Tibial nerve (tissue), 4 donors: ENCODE data around the gene GAPDHS. TPM values are rescaled to one million over a fixed set of nuclear protein-coding genes. Genes with fewer than 3 reads are reported as not detected.

Experiments used
- DNase-seq, 2 donors: peaks; one replicate each; pipeline ENCODE4 v3.0.0-alpha.2; 2019; ENCODE audit warnings: low spot score in 2 of 2
- H3K27ac ChIP-seq, 4 donors: fragments of 200-600 bp; sonication (generic) in 3 of 4; one replicate each; pipeline ENCODE4 v1.5.1; 2017 to 2019; ENCODE audit warnings: mild to moderate bottlenecking in 1 of 4
- H3K27me3 ChIP-seq, 2 donors: fragments of 200-600 bp; sonication (generic) in 1 of 2; one replicate each; pipeline versions ENCODE4 v1.5.1 to v1.6.0; 2017 to 2019
- H3K36me3 ChIP-seq, 3 donors: fragments of 200-600 bp; sonication (generic); one replicate each; pipeline ENCODE4 v1.5.1; 2018 to 2019
- H3K4me1 ChIP-seq, 4 donors: fragments of 200-600 bp; sonication (generic) in 3 of 4; one replicate each; pipeline ENCODE4 v1.5.1; 2017 to 2019
- H3K4me3 ChIP-seq, 4 donors: fragments of 200-600 bp; sonication (generic) in 3 of 4; one replicate each; pipeline ENCODE4 v1.5.1; 2017 to 2019; ENCODE audit warnings: mild to moderate bottlenecking in 1 of 4, moderate library complexity in 1 of 4
- H3K9me3 ChIP-seq, 4 donors: fragments of 200-600 bp; sonication (generic) in 3 of 4; one replicate each; pipeline ENCODE4 v1.5.1; 2017 to 2019
- EP300 ChIP-seq, 2 donors: sonication (generic); formaldehyde crosslinking; IDR thresholded peaks; one replicate each; pipeline ENCODE4 v1.6.1; 2017; ENCODE audit warnings: antibody characterized with exemption in 2 of 2, mild to moderate bottlenecking in 1 of 2
- POLR2A ChIP-seq, 2 donors: fragments of 450-650 bp; IDR thresholded peaks; one replicate each; pipeline ENCODE4 v1.6.1; 2017; ENCODE audit warnings: antibody characterized with exemption in 2 of 2, mild to moderate bottlenecking in 2 of 2, moderate library complexity in 2 of 2
- WGBS, 2 donors: methylation state at CpG; one replicate each; pipeline ENCODE4 v1.1.5; 2018; 5-methylcytosine and 5-hydroxymethylcytosine counted together
- total RNA-seq, 4 donors: library from RNA; depleted of rRNA; stranded (reverse); fragments of >200 nt; gene quantifications; one replicate each; pipeline ENCODE4 v1.1.0, GENCODE V29; 2016
- TF ChIP-seq, protein P1 (sequence below), 5 experiments: fragments of 200-600 bp in 3 of 5; fragments of 450-650 bp in 2 of 5; sonication (generic) in 3 of 5; IDR thresholded peaks; one replicate each; pipeline ENCODE4 v1.5.1; 2016 to 2019; ENCODE audit warnings: antibody characterized with exemption in 5 of 5, mild to moderate bottlenecking in 3 of 5, moderate library complexity in 2 of 5

GAPDHS gene
- total RNA-seq, 4 donors from 2014 or later: not detected

DNA sequence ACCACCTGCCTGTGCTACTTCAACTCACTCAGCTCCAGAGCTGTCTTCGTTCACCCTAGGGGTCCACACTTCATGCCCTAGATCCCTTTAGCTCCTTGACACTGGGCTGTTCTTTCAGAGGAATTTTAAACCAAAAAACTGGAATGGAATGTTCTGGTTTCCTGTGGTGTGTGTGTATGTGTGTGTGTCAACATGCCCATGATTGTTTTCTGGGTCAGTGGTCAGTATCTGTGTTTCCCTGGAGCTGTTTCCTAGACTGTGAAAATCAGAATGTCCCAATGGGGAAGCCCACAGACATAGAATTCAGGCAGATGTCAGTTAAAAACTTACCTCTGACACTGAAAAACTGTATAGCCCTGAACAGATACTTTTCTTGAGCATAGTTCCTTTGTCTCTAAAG lies 54.1 kb downstream of the GAPDHS start:
- no peak overlapping the region for H3K4me3 ChIP-seq
- WGBS, 2 donors: 23 to 55% methylated on average over 1 of the region's 1 CpG
- no peak for TF ChIP-seq EP300 (IDR thresholded peaks at IDR 0.05)
- no peak for TF ChIP-seq POLR2A (IDR thresholded peaks at IDR 0.05)
- TF ChIP-seq, protein P1, sequence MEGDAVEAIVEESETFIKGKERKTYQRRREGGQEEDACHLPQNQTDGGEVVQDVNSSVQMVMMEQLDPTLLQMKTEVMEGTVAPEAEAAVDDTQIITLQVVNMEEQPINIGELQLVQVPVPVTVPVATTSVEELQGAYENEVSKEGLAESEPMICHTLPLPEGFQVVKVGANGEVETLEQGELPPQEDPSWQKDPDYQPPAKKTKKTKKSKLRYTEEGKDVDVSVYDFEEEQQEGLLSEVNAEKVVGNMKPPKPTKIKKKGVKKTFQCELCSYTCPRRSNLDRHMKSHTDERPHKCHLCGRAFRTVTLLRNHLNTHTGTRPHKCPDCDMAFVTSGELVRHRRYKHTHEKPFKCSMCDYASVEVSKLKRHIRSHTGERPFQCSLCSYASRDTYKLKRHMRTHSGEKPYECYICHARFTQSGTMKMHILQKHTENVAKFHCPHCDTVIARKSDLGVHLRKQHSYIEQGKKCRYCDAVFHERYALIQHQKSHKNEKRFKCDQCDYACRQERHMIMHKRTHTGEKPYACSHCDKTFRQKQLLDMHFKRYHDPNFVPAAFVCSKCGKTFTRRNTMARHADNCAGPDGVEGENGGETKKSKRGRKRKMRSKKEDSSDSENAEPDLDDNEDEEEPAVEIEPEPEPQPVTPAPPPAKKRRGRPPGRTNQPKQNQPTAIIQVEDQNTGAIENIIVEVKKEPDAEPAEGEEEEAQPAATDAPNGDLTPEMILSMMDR (IDR thresholded peaks at IDR 0.05): no peak
- peaks cover 0 to 6% (median 0%) of the 10 kb centered on the region in 4 donors for H3K9me3 ChIP-seq
- no peak for DNase-seq
- H3K27ac ChIP-seq: no peak overlapping the region
- H3K36me3 ChIP-seq: no peaks in the 10 kb centered on the region
- H3K4me1 ChIP-seq: no peaks in the 10 kb centered on the region
- H3K27me3 ChIP-seq: no peaks in the 10 kb centered on the region

DNA sequence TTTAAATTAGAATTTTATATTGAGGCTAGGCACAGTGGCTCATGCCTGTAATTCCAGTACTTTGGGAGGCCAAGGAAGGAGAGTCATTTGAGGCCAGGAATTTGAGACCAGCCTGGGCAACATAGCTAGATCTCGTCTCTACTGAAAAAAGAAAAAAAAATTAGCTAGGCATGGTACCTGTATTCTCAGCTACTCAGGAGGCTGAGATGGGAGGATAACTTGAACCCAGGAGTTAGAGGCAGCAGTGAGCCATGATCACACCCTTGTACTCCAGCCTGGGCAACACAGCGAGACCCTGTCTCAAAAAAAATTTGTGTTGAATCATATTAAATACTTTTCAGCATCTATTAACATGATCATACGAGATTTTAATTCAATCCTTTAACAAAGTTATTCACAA lies 57.6 kb downstream of the GAPDHS start:
- TF ChIP-seq POLR2A (IDR thresholded peaks at IDR 0.05) (no peak), EP300 (IDR thresholded peaks at IDR 0.05) (no peak)
- TF ChIP-seq, protein P1 (IDR thresholded peaks at IDR 0.05): no peak
- Histone ChIP-seq H3K4me1 (no peaks in the 10 kb centered on the region), H3K9me3 (no peaks in the 10 kb centered on the region), H3K27me3 (peaks cover 0 to 6% of the 10 kb centered on the region in 2 donors), H3K4me3 (no peak overlapping the region), H3K36me3 (no peaks in the 10 kb centered on the region), H3K27ac (no peak overlapping the region)
- DNase-seq: no peak
- 73 to 79% methylated on average over 3 of the region's 3 CpGs for WGBS, 2 donors

DNA sequence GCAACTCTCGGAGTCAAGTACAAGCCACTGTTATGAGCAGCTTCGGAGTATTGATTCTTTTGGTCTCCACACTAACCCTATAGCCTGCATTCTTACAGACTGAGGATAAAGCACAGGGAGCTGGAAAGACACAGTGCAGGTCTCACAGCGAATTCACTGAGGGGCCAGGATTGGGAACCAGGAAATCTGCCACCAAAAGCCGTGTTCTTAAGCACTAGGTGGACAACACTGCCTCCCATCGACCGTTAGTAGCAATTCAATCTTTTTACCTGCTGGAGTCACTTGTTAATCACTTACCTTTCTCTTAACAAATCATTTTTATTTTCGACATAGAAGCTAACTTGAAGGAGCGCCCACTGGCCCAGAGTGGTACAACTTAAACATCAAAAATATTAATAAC lies 59.0 kb downstream of the GAPDHS start:
- peaks cover 0 to 6% of the 10 kb centered on the region in 2 donors for H3K27me3 ChIP-seq
- H3K4me1 ChIP-seq: no peaks in the 10 kb centered on the region
- no peak overlapping the region for H3K4me3 ChIP-seq
- 27 to 32% methylated on average over 8 of the region's 8 CpGs for WGBS, 2 donors
- no peak for TF ChIP-seq POLR2A (IDR thresholded peaks at IDR 0.05)
- TF ChIP-seq, protein P1 (IDR thresholded peaks at IDR 0.05): peak in 2 of 5 experiments; percentile 27 to 30
- H3K27ac ChIP-seq: no peak overlapping the region
- no peaks in the 10 kb centered on the region for H3K36me3 ChIP-seq
- no peaks in the 10 kb centered on the region for H3K9me3 ChIP-seq
- no peak for DNase-seq

Other genes with a start within 250 kb of the GAPDHS start
- gene MAG, start 241.3 kb upstream of the GAPDHS start, total RNA-seq: 10 to 100 TPM; 31.8 to 49.6 (median 38.4) TPM
- 10 to 100 TPM in 3 of 4 donors, 1 to 10 TPM in 1; 7.2 to 22.8 (median 13.4) TPM for gene CD22, start 204.3 kb upstream of the GAPDHS start, total RNA-seq
- gene FFAR1, start 185.6 kb upstream of the GAPDHS start, total RNA-seq: under 1 TPM in 1 of 4 donors, not detected in 3; 0.59 TPM
- under 1 TPM in 1 of 4 donors, not detected in 3; 0.87 TPM for gene FFAR3, start 175.0 kb upstream of the GAPDHS start, total RNA-seq
- gene GPR42, start 162.4 kb upstream of the GAPDHS start, total RNA-seq: not detected
- gene FFAR2, start 85.2 kb upstream of the GAPDHS start, total RNA-seq: under 1 TPM in 1 of 4 donors, not detected in 3; 0.22 TPM
- gene KRTDAP, start 43.0 kb upstream of the GAPDHS start, total RNA-seq: not detected
- 10 to 100 TPM in 3 of 4 donors, 1 to 10 TPM in 1; 8.2 to 33.5 (median 26.5) TPM for gene DMKN, start 19.8 kb upstream of the GAPDHS start, total RNA-seq
- not detected for gene SBSN, start 5.1 kb upstream of the GAPDHS start, total RNA-seq
- gene TMEM147, start 12.2 kb downstream of the GAPDHS start, total RNA-seq: 100 to 1,000 TPM in 1 of 4 donors, 10 to 100 TPM in 3; 63.8 to 103 (median 68.2) TPM
- gene ATP4A, start 30.2 kb downstream of the GAPDHS start, total RNA-seq: under 1 TPM in 1 of 4 donors, not detected in 3; 0.63 TPM
- not detected for gene PMIS2, start 52.7 kb downstream of the GAPDHS start, total RNA-seq
- 10 to 100 TPM in 3 of 4 donors, 1 to 10 TPM in 1; 9.8 to 17.1 (median 11.0) TPM for gene HAUS5, start 79.3 kb downstream of the GAPDHS start, total RNA-seq
- 10 to 100 TPM; 77.4 to 88.3 (median 80.0) TPM for gene RBM42, start 95.6 kb downstream of the GAPDHS start, total RNA-seq
- gene ETV2, start 108.3 kb downstream of the GAPDHS start, total RNA-seq: 1 to 10 TPM in 1 of 4 donors, under 1 TPM in 1, not detected in 2; 0.84 to 2.2 TPM
- 100 to 1,000 TPM; 293 to 338 (median 316) TPM for gene COX6B1, start 114.9 kb downstream of the GAPDHS start, total RNA-seq
- not detected for gene UPK1A, start 133.1 kb downstream of the GAPDHS start, total RNA-seq
- not detected for gene ZBTB32, start 171.1 kb downstream of the GAPDHS start, total RNA-seq
- gene KMT2B, start 184.5 kb downstream of the GAPDHS start, total RNA-seq: 10 to 100 TPM; 12.9 to 38.7 (median 25.5) TPM
- gene IGFLR1, start 209.0 kb downstream of the GAPDHS start, total RNA-seq: 10 to 100 TPM in 2 of 4 donors, 1 to 10 TPM in 2; 4.8 to 25.5 (median 10.7) TPM
- gene U2AF1L4, start 212.0 kb downstream of the GAPDHS start, total RNA-seq: 10 to 100 TPM; 17.8 to 51.1 (median 43.2) TPM
- gene PSENEN, start 212.2 kb downstream of the GAPDHS start, total RNA-seq: 10 to 100 TPM; 33.1 to 46.7 (median 40.3) TPM
- 10 to 100 TPM; 18.1 to 32.7 (median 20.6) TPM for gene LIN37, start 215.1 kb downstream of the GAPDHS start, total RNA-seq
- gene HSPB6, start 223.6 kb downstream of the GAPDHS start, total RNA-seq: 100 to 1,000 TPM in 3 of 4 donors, 10 to 100 TPM in 1; 85.2 to 190 (median 124) TPM
- gene PROSER3, start 224.7 kb downstream of the GAPDHS start, total RNA-seq: 10 to 100 TPM; 14.2 to 32.7 (median 19.9) TPM
- 10 to 100 TPM in 3 of 4 donors, 1 to 10 TPM in 1; 6.6 to 46.8 (median 26.1) TPM for gene ARHGAP33, start 242.1 kb downstream of the GAPDHS start, total RNA-seq